HEK293 (cell line): Measurements from ENCODE around the gene ZNF112.

Experiments used
- ZNF174 ChIP-seq: fragments of 450-650 bp; formaldehyde crosslinking; IDR thresholded peaks from 2 replicates; pipeline ENCODE4 v1.5.0; 2017; ENCODE audit warnings: missing biosample characterization, mild to moderate bottlenecking, missing genetic modification characterization
- ZNF24 ChIP-seq: fragments of 450-650 bp; formaldehyde crosslinking; IDR thresholded peaks from 2 replicates; pipeline ENCODE4 v1.5.1; 2016; ENCODE audit warnings: missing biosample characterization, missing genetic modification characterization

GRCh38 chr19:44303320-44303719 lies 53.2 kb downstream of the ZNF112 start:
- TF ChIP-seq ZNF174 (tag by site-specific recombination) = no peak
- no peak for TF ChIP-seq ZNF24
